OCI-LY3 (cell line): Measurements from ENCODE around the gene SYT6.

Experiments used
- CTCF ChIP-seq: fragments of 200-600, 300-600 bp; sonication (generic); IDR thresholded peaks from 2 replicates; pipeline ENCODE4 v1.5.1; 2014; ENCODE audit warnings: antibody characterized with exemption, low read length, low read depth
- EZH2phosphoT487 ChIP-seq: fragments of 200-600 bp; shearing (Covaris generic); IDR thresholded peaks from 2 replicates; pipeline ENCODE4 v1.6.1; 2018; ENCODE audit warnings: antibody characterized with exemption, mixed run types, low read depth

GRCh38 chr1:114150016-114150415 lies 3.7 kb downstream of the SYT6 start:
- TF ChIP-seq CTCF (no peak), EZH2phosphoT487 (no peak)
